Measurements from ENCODE around the gene GTSF1L. TPM values are rescaled to one million over a fixed set of nuclear protein-coding genes. Genes with fewer than 3 reads are reported as not detected.

The GTSF1L gene
- total and polyA plus RNA-seq, 2 of the 4 experiments (the other 2 are of a cell fraction): not detected

DNA sequence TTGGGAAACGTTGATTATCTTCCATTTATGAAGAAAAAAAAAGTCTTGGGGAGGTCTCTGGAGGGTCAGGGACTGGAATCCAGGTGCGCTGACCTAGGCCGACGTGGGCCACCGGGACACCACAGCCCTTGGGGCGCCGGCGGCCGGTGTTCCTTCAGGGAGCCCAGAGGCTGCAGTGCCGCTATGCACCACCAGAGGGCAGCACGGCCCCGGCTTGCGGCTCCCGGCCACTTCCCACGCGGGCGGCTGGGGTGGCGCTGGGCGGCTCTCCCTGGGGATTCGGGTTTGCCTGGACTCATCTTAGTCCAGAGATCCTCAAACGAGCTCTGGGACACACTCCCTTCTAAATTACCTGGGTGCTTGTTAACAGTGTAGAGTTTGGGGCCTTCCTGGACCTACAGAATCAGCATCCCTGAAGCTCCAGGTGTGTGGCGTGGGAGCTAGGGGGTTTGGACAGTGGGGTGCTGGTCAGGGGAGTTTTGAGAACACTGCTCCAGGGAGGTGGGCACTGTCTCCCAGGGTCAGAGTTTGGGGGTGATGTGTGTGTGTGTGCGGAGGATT lies 23.0 kb upstream of the GTSF1L start:
- ChIA-PET POLR2A (ENCODE audit: unreplicated experiment) (no interaction called here), CTCF (interaction anchor here (0.5 to 3.7 kb wide), 10 partner anchors 18 to 349 kb away, joined by 3 to 21 read pairs (median 3); no protein-coding TSS in a partner anchor)
- H3K27ac ChIP-seq (ENCODE audit: insufficient read depth, low read length): no peak overlapping the region
- peak overlapping the region; percentile 86 for H4K91ac ChIP-seq (ENCODE audit: insufficient read depth, low read depth, low read length)
- H4K20me1 ChIP-seq (ENCODE audit: insufficient read depth, low read length): no peaks in the 10 kb centered on the region
- WGBS, 2 experiments (ENCODE audit: extremely low coverage in 2 of 2, insufficient read length in 1 of 2): 5% methylated on average over 15 of the region's 23 CpGs; no CpG with 5 or more reads in 1 of the 2 experiments
- no TSS peak for BruUV-seq (replicated peaks)
- TF ChIP-seq NFE2L2 (IDR thresholded peaks at IDR 0.05; ENCODE audit: low read depth, low read length) (no peak), FOS (IDR thresholded peaks at IDR 0.05; ENCODE audit: low read depth, low read length) (no peak), RAD21 (IDR thresholded peaks at IDR 0.05; ENCODE audit: low read length) (peak; percentile 99), SMC3 (IDR thresholded peaks at IDR 0.05; ENCODE audit: low read depth, low read length) (peak; percentile 98)
- TF ChIP-seq, protein P1, sequence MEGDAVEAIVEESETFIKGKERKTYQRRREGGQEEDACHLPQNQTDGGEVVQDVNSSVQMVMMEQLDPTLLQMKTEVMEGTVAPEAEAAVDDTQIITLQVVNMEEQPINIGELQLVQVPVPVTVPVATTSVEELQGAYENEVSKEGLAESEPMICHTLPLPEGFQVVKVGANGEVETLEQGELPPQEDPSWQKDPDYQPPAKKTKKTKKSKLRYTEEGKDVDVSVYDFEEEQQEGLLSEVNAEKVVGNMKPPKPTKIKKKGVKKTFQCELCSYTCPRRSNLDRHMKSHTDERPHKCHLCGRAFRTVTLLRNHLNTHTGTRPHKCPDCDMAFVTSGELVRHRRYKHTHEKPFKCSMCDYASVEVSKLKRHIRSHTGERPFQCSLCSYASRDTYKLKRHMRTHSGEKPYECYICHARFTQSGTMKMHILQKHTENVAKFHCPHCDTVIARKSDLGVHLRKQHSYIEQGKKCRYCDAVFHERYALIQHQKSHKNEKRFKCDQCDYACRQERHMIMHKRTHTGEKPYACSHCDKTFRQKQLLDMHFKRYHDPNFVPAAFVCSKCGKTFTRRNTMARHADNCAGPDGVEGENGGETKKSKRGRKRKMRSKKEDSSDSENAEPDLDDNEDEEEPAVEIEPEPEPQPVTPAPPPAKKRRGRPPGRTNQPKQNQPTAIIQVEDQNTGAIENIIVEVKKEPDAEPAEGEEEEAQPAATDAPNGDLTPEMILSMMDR (conservative IDR thresholded peaks at IDR 0.05; ENCODE audit: low read depth, low read length): peak; percentile 98
- H2BK5ac ChIP-seq (ENCODE audit: low read depth, low read length, poor library complexity, severe bottlenecking): peak overlapping the region; percentile 17
- H4K8ac ChIP-seq (ENCODE audit: low read depth in 2 of 2, low read length in 2 of 2): peak overlapping the region; percentile 60 to 92
- H3K9me3 ChIP-seq (ENCODE audit: control insufficient read depth, insufficient read depth, low read length): no peaks in the 10 kb centered on the region
- no peak overlapping the region for H3K18ac ChIP-seq (ENCODE audit: low read depth, low read length)
- H3K9ac ChIP-seq (ENCODE audit: low read depth, low read length): no peak overlapping the region
- peak overlapping the region; percentile 83 for H2BK20ac ChIP-seq (ENCODE audit: low read depth, low read length)
- peak overlapping the region; percentile 35; the same call in 2 of the 3 replicates for H2BK15ac ChIP-seq (ENCODE audit: low read depth, low read length)
- peak overlapping the region; percentile 90 for H2BK120ac ChIP-seq (ENCODE audit: low read depth, low read length)
- no peak overlapping the region for H3K23ac ChIP-seq (ENCODE audit: low read depth, low read length)
- DNase-seq (peak; percentile 38), ATAC-seq (ENCODE audit: low read depth) (peak; percentile 83)
- H3K14ac ChIP-seq (replicated peaks; ENCODE audit: low read depth, low read length): peak overlapping the region; percentile 67
- H3K56ac ChIP-seq (ENCODE audit: extremely low read depth, insufficient read depth, low read length): peak overlapping the region; percentile 74; the same call in 1 of the 2 replicates
- no peak overlapping the region for H3K4me3 ChIP-seq (ENCODE audit: insufficient read depth, low read depth, low read length)
- peaks cover 21% of the 10 kb centered on the region for H3K9me1 ChIP-seq (ENCODE audit: insufficient read depth, low read length)
- dilution Hi-C loops (cut with HindIII; ENCODE audit: low sequenced_read_pairs, unreplicated experiment) (no loop called here), intact Hi-C loops (cut with micrococcal nuclease) (loop anchor here (1.0 to 5.0 kb wide), 5 partner anchors 93 to 330 kb away; no protein-coding TSS in a partner anchor), in situ Hi-C loops (cut with MboI; ENCODE audit: low sequenced_read_pairs) (loop anchor here (5.0 to 10.0 kb wide), 2 partner anchors 165 to 332 kb away; partner anchors contain the start of gene TOX2)
- H2AK9ac ChIP-seq (replicated peaks; ENCODE audit: low read depth, low read length, poor library complexity): peak overlapping the region; percentile 83
- H3K4me2 ChIP-seq (ENCODE audit: low read depth, low read length): no peak overlapping the region
- H3K4me1 ChIP-seq (ENCODE audit: control insufficient read depth, insufficient read depth, low read length): peaks cover 14% of the 10 kb centered on the region
- peaks cover 0 to 5% of the 10 kb centered on the region in 2 experiments; a peak in 1 of 4 replicates for H3K79me1 ChIP-seq (ENCODE audit: low read depth in 1 of 2, low read length in 2 of 2)
- no peaks in the 10 kb centered on the region for H3K36me3 ChIP-seq (ENCODE audit: control insufficient read depth, insufficient read depth, low read length)
- H3K27me3 ChIP-seq (ENCODE audit: control insufficient read depth, insufficient read depth, low read length): no peaks in the 10 kb centered on the region
- peak overlapping the region; percentile 78 for H2AFZ ChIP-seq (replicated peaks; ENCODE audit: low read length, poor library complexity)
- H3K4ac ChIP-seq (ENCODE audit: low read depth, low read length): peak overlapping the region; percentile 81
- peak overlapping the region; percentile 95 for H2AK5ac ChIP-seq (ENCODE audit: low read depth, low read length)
- H4K5ac ChIP-seq (ENCODE audit: low read depth, low read length): no peak overlapping the region

Data from IMR-90 (cell line).